ENCODE measurements around the gene RARS1.

RARS1 gene

GRCh38 chr5:168502563-168503237, 16.4 kb downstream of the RARS1 start:
- no peak for TF ChIP-seq CTCF (IDR thresholded peaks at IDR 0.05; ENCODE audit: low read depth, low read length, missing control alignments)
- DNase-seq (ENCODE audit: extremely low read depth, low read depth) = no peak
- H3K4me3 ChIP-seq (replicated peaks; ENCODE audit: low read depth, low read length) = no peak overlapping the region

GRCh38 chr5:168513861-168514428, 27.7 kb downstream of the RARS1 start:
- no peak for DNase-seq (ENCODE audit: extremely low read depth, low read depth)
- TF ChIP-seq CTCF (IDR thresholded peaks at IDR 0.05; ENCODE audit: low read depth, low read length, missing control alignments) = no peak
- H3K4me3 ChIP-seq (replicated peaks; ENCODE audit: low read depth, low read length) = no peak overlapping the region

- no peak overlapping the region for H3K4me3 ChIP-seq (replicated peaks; ENCODE audit: low read depth, low read length)
- no peak for DNase-seq (ENCODE audit: extremely low read depth, low read depth)
- TF ChIP-seq CTCF (IDR thresholded peaks at IDR 0.05; ENCODE audit: low read depth, low read length, missing control alignments) = no peak
Measured at GRCh38 chr5:168525856-168526255, 39.6 kb downstream of the RARS1 start.

DNA sequence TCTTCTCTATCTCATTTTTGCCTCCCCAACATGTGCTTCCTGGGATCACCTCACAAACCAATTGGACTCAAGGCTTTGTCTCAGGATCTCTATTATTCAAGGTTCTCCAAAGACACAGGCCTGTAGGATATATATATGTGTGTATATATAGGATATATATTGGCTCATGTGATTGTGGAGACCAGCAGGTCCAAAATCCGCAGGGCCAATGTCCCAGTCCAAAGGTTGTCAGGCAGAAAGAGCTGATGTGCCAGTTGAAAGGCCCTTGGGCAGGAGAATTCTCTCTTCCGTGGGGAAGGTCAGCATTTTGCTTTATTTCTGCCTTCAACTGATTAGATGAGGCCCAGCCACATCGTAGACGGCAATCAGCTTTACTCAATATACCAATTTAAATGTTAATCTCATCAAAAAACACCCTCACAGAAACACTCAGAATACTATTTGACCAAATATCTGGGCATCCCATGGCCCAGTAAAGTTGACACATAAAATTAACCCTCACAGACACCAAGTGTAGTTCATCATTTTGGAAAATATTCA, 41.6 kb downstream of the RARS1 start:
- no peak for DNase-seq (ENCODE audit: extremely low read depth, low read depth)
- TF ChIP-seq CTCF (IDR thresholded peaks at IDR 0.05; ENCODE audit: low read depth, low read length, missing control alignments) = no peak
- no peak overlapping the region for H3K4me3 ChIP-seq (replicated peaks; ENCODE audit: low read depth, low read length)

GRCh38 chr5:168528521-168529373, 42.5 kb downstream of the RARS1 start, which contains the start of gene FBLL1:
Gene FBLL1 (plus strand): TSS chr5:168529305. CDS start chr5:168529505, 200 bp downstream.
- TF ChIP-seq CTCF (IDR thresholded peaks at IDR 0.05; ENCODE audit: low read depth, low read length, missing control alignments) = no peak
- H3K4me3 ChIP-seq (replicated peaks; ENCODE audit: low read depth, low read length) = no peak within 1 kb of the TSS; the same call in 1 of the 2 replicates
- peak; percentile 15 for DNase-seq (ENCODE audit: extremely low read depth, low read depth)

GRCh38 chr5:168529374-168530234, 43.3 kb downstream of the RARS1 start:
- no peak for DNase-seq (ENCODE audit: extremely low read depth, low read depth)
- TF ChIP-seq CTCF (IDR thresholded peaks at IDR 0.05; ENCODE audit: low read depth, low read length, missing control alignments) = no peak
- no peak overlapping the region; the same call in 1 of the 2 replicates for H3K4me3 ChIP-seq (replicated peaks; ENCODE audit: low read depth, low read length)

All from HFF-Myc (cell line).